SIG-M5 treated with dmso at 0.1 percent for 504 hours (cell line): Measurements from ENCODE around the gene LRP6.

Experiments used
- DNase-seq: peaks from one replicate; lab custom pipeline; 2025; ENCODE audit not compliant: unreplicated experiment; lab: John Stamatoyannopoulos, UW

The LRP6 gene

GRCh38 chr12:12083688-12084087, 183.2 kb downstream of the LRP6 start:
- no peak for DNase-seq

GRCh38 chr12:12081836-12082497, 184.9 kb downstream of the LRP6 start:
- peak; percentile 51 for DNase-seq

GRCh38 chr12:12079291-12079690, 187.6 kb downstream of the LRP6 start:
- DNase-seq: no peak

- DNase-seq: no peak
Measured at GRCh38 chr12:12072064-12072760, 194.6 kb downstream of the LRP6 start.

- DNase-seq: no peak
Measured at GRCh38 chr12:12070674-12071656, 195.9 kb downstream of the LRP6 start, which contains the start of gene BCL2L14. Gene BCL2L14, plus strand, starts transcription at chr12:12070939. Its CDS starts 8,367 bp downstream, at chr12:12079306.

GRCh38 chr12:12069821-12070548, 196.9 kb downstream of the LRP6 start:
- no peak for DNase-seq

GRCh38 chr12:12068751-12069150, 198.1 kb downstream of the LRP6 start:
- no peak for DNase-seq
